Islet precursor cell (in vitro differentiated cells): ENCODE measurements around the gene SPTSSA.
"Not testable (repeated sequence)": the region's sequence is repeated elsewhere in the genome, so short reads cannot be mapped to it uniquely, and the experiment has no call there.

Source experiments
- DNase-seq: peaks from one replicate; pipeline ENCODE4 v3.0.0-alpha.2; 2018

The SPTSSA gene

GRCh38 chr14:34462132-34462893 lies at the start of gene SPTSSA:
SPTSSA (minus strand) TSS chr14:34462240; CDS start chr14:34462207, 33 bp downstream.
- DNase-seq = peak; percentile 96

GRCh38 chr14:34507884-34508283 lies 45.8 kb upstream of the SPTSSA start:
- no peak for DNase-seq

- no peak for DNase-seq
These were observed 45.4 kb upstream of the SPTSSA start for GRCh38 chr14:34507459-34507858.

- not testable (repeated sequence) for DNase-seq
These were observed 43.1 kb upstream of the SPTSSA start for GRCh38 chr14:34505124-34505491.

- not testable (repeated sequence) for DNase-seq
These were observed 42.0 kb upstream of the SPTSSA start for GRCh38 chr14:34504027-34504426.

GRCh38 chr14:34502545-34503225 lies 40.6 kb upstream of the SPTSSA start:
- DNase-seq = no peak

- no peak for DNase-seq
These were observed 40.0 kb upstream of the SPTSSA start for GRCh38 chr14:34502001-34502400.

GRCh38 chr14:34501004-34501580 lies 39.1 kb upstream of the SPTSSA start:
- DNase-seq = no peak

GRCh38 chr14:34498684-34499412 lies 36.8 kb upstream of the SPTSSA start:
- DNase-seq = no peak

GRCh38 chr14:34496679-34497513 lies 34.9 kb upstream of the SPTSSA start:
- DNase-seq = peak; percentile 97

- DNase-seq = no peak
These were observed 34.1 kb upstream of the SPTSSA start for GRCh38 chr14:34496007-34496678.

- no peak for DNase-seq
These were observed 27.3 kb upstream of the SPTSSA start for GRCh38 chr14:34489324-34489723.

GRCh38 chr14:34488528-34488927 lies 26.5 kb upstream of the SPTSSA start:
- DNase-seq = no peak

- DNase-seq = no peak
These were observed 22.7 kb upstream of the SPTSSA start for GRCh38 chr14:34484726-34485125.

GRCh38 chr14:34482463-34482862 lies 20.4 kb upstream of the SPTSSA start:
- DNase-seq = no peak

- no peak for DNase-seq
These were observed 17.7 kb upstream of the SPTSSA start for GRCh38 chr14:34479694-34480093.

- DNase-seq = no peak
These were observed 16.2 kb upstream of the SPTSSA start for GRCh38 chr14:34478261-34478660.

- DNase-seq = not testable (repeated sequence)
These were observed 14.0 kb upstream of the SPTSSA start for GRCh38 chr14:34476036-34476435.

- DNase-seq = no peak
These were observed 13.1 kb upstream of the SPTSSA start for GRCh38 chr14:34475163-34475562.

- no peak for DNase-seq
These were observed 12.2 kb upstream of the SPTSSA start for GRCh38 chr14:34474187-34474679.

- DNase-seq = no peak
These were observed 10.8 kb upstream of the SPTSSA start for GRCh38 chr14:34472706-34473279.
